ENCODE measurements around the gene SHISA3. TPM values are rescaled to one million over a fixed set of nuclear protein-coding genes. Genes with fewer than 3 reads are reported as not detected.

The SHISA3 gene
- total RNA-seq, 2 experiments from 2014 or later, result 0.38 TPM; not detected in 1

DNA sequence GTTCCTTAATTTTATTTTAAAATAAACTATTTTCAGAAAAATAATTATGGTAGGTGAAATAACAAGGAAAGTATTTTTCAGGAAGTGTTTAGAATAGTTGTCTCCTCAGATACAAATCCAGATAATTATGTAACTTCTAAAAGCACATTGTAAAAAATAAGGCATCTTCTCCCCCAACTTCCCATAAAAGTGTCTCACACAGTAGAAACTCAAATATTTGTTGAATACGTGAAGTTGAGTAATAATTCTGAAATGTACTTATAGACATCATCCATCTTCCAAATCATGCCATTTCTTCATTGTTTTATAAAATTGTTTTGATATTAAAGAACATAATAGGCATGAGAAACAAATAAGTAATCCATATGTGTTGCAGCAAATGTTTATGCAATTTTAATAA is 18.0 kb downstream of the SHISA3 start:
- intact Hi-C loops (cut with micrococcal nuclease; ENCODE audit: unreplicated experiment), result no loop called here
- H3K4me2 ChIP-seq (ENCODE audit: low read length), result no peak overlapping the region
- ChIA-PET POLR2A (interaction anchor here (0.7 kb wide), 1 partner anchor 127 kb away, joined by 3 read pairs; no protein-coding TSS in a partner anchor), CTCF (ENCODE audit: unreplicated experiment) (no interaction called here)
- no peak overlapping the region for H3K27ac ChIP-seq (ENCODE audit: low read depth, low read length, poor library complexity, severe bottlenecking)
- peaks cover 97% of the 10 kb centered on the region for H3K36me3 ChIP-seq (ENCODE audit: insufficient read depth, low read length)
- no peak overlapping the region for H3K4me3 ChIP-seq (ENCODE audit: low read depth, low read length, poor library complexity, severe bottlenecking)
- no peaks in the 10 kb centered on the region for H3K4me1 ChIP-seq (ENCODE audit: insufficient read depth, low read length, poor library complexity, severe bottlenecking)
- no TSS peak for BruUV-seq (replicated peaks)
- no peak overlapping the region for H2AFZ ChIP-seq (ENCODE audit: low read length)
- TF ChIP-seq EZH2phosphoT487 (IDR thresholded peaks at IDR 0.05; ENCODE audit: borderline replicate concordance, low read depth, low read length), result no peak
- TF ChIP-seq, protein P1, sequence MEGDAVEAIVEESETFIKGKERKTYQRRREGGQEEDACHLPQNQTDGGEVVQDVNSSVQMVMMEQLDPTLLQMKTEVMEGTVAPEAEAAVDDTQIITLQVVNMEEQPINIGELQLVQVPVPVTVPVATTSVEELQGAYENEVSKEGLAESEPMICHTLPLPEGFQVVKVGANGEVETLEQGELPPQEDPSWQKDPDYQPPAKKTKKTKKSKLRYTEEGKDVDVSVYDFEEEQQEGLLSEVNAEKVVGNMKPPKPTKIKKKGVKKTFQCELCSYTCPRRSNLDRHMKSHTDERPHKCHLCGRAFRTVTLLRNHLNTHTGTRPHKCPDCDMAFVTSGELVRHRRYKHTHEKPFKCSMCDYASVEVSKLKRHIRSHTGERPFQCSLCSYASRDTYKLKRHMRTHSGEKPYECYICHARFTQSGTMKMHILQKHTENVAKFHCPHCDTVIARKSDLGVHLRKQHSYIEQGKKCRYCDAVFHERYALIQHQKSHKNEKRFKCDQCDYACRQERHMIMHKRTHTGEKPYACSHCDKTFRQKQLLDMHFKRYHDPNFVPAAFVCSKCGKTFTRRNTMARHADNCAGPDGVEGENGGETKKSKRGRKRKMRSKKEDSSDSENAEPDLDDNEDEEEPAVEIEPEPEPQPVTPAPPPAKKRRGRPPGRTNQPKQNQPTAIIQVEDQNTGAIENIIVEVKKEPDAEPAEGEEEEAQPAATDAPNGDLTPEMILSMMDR (conservative IDR thresholded peaks at IDR 0.05; ENCODE audit: low read length), result no peak
- H3K9me3 ChIP-seq (ENCODE audit: low read length), result no peaks in the 10 kb centered on the region
- no peaks in the 10 kb centered on the region for H3K9me2 ChIP-seq (ENCODE audit: insufficient read depth, low read length)
- no peaks in the 10 kb centered on the region for H4K20me1 ChIP-seq (ENCODE audit: insufficient read depth, low read length)
- no peak for DNase-seq (ENCODE audit: low spot score)
- no peaks in the 10 kb centered on the region for H3K79me2 ChIP-seq (ENCODE audit: insufficient read depth, low read depth, low read length)

DNA sequence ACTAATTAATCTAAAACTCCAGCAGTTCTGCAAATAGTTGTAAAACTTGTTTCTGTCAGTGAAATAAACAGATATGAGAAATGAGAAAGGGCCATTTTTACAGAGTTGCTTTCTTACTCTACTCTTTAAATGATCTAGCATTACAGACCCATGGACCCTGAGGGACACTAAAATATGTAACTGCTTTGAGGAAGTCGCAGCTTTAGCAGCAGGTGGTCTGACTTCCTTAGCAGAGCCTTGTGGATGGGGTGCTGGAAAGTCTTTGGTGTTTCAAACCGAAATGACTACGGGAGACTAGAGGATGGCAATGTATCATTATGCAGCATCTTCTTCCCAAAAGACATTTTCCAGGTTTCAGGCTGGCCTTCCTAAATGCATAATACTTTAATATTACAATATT is 18.7 kb downstream of the SHISA3 start:
- BruUV-seq (replicated peaks), result no TSS peak
- H3K9me2 ChIP-seq (ENCODE audit: insufficient read depth, low read length), result no peaks in the 10 kb centered on the region
- no peaks in the 10 kb centered on the region for H3K4me1 ChIP-seq (ENCODE audit: insufficient read depth, low read length, poor library complexity, severe bottlenecking)
- no peak overlapping the region for H3K4me3 ChIP-seq (ENCODE audit: low read depth, low read length, poor library complexity, severe bottlenecking)
- H3K36me3 ChIP-seq (ENCODE audit: insufficient read depth, low read length), result peaks cover 97% of the 10 kb centered on the region
- peak; percentile 7 for DNase-seq (ENCODE audit: low spot score)
- H2AFZ ChIP-seq (ENCODE audit: low read length), result no peak overlapping the region
- ChIA-PET POLR2A (interaction anchor here (0.6 to 0.7 kb wide), 2 partner anchors 15 to 128 kb away, joined by 3 read pairs; no protein-coding TSS in a partner anchor), CTCF (ENCODE audit: unreplicated experiment) (no interaction called here)
- H4K20me1 ChIP-seq (ENCODE audit: insufficient read depth, low read length), result no peaks in the 10 kb centered on the region
- TF ChIP-seq, protein P1 (conservative IDR thresholded peaks at IDR 0.05; ENCODE audit: low read length), result no peak
- TF ChIP-seq EZH2phosphoT487 (IDR thresholded peaks at IDR 0.05; ENCODE audit: borderline replicate concordance, low read depth, low read length), result no peak
- no peaks in the 10 kb centered on the region for H3K9me3 ChIP-seq (ENCODE audit: low read length)
- H3K27ac ChIP-seq (ENCODE audit: low read depth, low read length, poor library complexity, severe bottlenecking), result no peak overlapping the region
- H3K79me2 ChIP-seq (ENCODE audit: insufficient read depth, low read depth, low read length), result no peaks in the 10 kb centered on the region
- no peak overlapping the region for H3K4me2 ChIP-seq (ENCODE audit: low read length)
- intact Hi-C loops (cut with micrococcal nuclease; ENCODE audit: unreplicated experiment), result no loop called here

DNA sequence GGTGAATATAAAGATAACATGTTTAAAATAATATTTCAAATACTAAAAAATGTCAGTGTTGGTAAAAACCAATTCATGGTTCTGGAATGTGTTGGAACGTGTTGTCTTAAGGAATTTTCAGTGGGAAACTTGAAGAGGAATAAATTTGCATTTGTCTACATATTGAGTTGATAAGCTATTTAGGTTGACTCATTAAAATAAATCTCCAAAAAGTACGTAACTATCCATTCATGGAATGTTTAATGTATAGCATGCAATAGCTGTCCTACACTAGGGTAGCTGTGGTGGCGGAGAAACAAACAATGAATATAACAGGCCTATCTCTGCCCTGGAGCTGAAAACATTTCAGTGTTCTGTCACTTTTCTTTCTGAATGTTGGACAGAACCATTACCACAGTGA is 20.3 kb downstream of the SHISA3 start:
- intact Hi-C loops (cut with micrococcal nuclease; ENCODE audit: unreplicated experiment), result no loop called here
- H3K36me3 ChIP-seq (ENCODE audit: insufficient read depth, low read length), result peaks cover 97% of the 10 kb centered on the region
- H3K79me2 ChIP-seq (ENCODE audit: insufficient read depth, low read depth, low read length), result no peaks in the 10 kb centered on the region
- no peak overlapping the region for H2AFZ ChIP-seq (ENCODE audit: low read length)
- H3K4me1 ChIP-seq (ENCODE audit: insufficient read depth, low read length, poor library complexity, severe bottlenecking), result no peaks in the 10 kb centered on the region
- H3K27ac ChIP-seq (ENCODE audit: low read depth, low read length, poor library complexity, severe bottlenecking), result no peak overlapping the region
- no peak overlapping the region for H3K4me2 ChIP-seq (ENCODE audit: low read length)
- CTCF ChIA-PET (ENCODE audit: unreplicated experiment), result no interaction called here
- no peaks in the 10 kb centered on the region for H3K9me3 ChIP-seq (ENCODE audit: low read length)
- DNase-seq (ENCODE audit: low spot score), result no peak
- POLR2A ChIA-PET, result interaction anchor here (0.7 to 1.1 kb wide), 2 partner anchors 12 to 100 kb away, joined by 3 to 8 read pairs; no protein-coding TSS in a partner anchor
- no TSS peak for BruUV-seq (replicated peaks)
- TF ChIP-seq, protein P1 (conservative IDR thresholded peaks at IDR 0.05; ENCODE audit: low read length), result no peak
- no peaks in the 10 kb centered on the region for H3K9me2 ChIP-seq (ENCODE audit: insufficient read depth, low read length)
- no peak overlapping the region for H3K4me3 ChIP-seq (ENCODE audit: low read depth, low read length, poor library complexity, severe bottlenecking)
- no peaks in the 10 kb centered on the region for H4K20me1 ChIP-seq (ENCODE audit: insufficient read depth, low read length)
